CD4-positive, alpha-beta T cell (primary cell): ENCODE results near the gene GTPBP2. TPM values are rescaled to one million over a fixed set of nuclear protein-coding genes. Genes with fewer than 3 reads are reported as not detected.

Experiments used
- ATAC-seq: fragments of 200-7000 bp; cut with Tn5 transposase; one replicate; pipeline ENCODE4 v1.10.0; 2022; ENCODE audit warnings: mild to moderate bottlenecking; ENCODE audit not compliant: poor library complexity
- CTCF ChIA-PET: fragments of 350-600 bp; sonication (Branson Sonifier 250); formaldehyde crosslinking; loops from one replicate; lab custom pipeline; 2021; ENCODE audit warnings: antibody characterized with exemption, inconsistent platforms; lab: Charles Lee
- POLR2A ChIA-PET: fragments of 350-600 bp; sonication (Branson Sonifier 250); formaldehyde crosslinking; loops from one replicate; lab custom pipeline; 2021; ENCODE audit warnings: antibody characterized with exemption, inconsistent platforms; lab: Charles Lee
- DNase-seq, 14 experiments: peaks; one replicate each; pipeline ENCODE4 v3.0.0-alpha.2; 2013 to 2020; ENCODE audit warnings: mixed read lengths in 2 of 14
- H3K27ac ChIP-seq, 2 donors: one replicate each; pipeline versions ENCODE4 v1.5.1 to v1.7.0; 2013; ENCODE audit warnings: low read length in 2 of 2, low read depth in 1 of 2, mild to moderate bottlenecking in 1 of 2
- H3K27me3 ChIP-seq, 2 experiments: 1 replicate in 1 of 2; 2 replicates in 1 of 2; pipeline versions ENCODE4 v1.6.1 to v1.7.0; 2013; ENCODE audit warnings: low read length in 2 of 2, control low read depth in 1 of 2, mild to moderate bottlenecking in 1 of 2, moderate library complexity in 1 of 2; ENCODE audit not compliant: insufficient read depth in 2 of 2, control insufficient read depth in 1 of 2
- H3K36me3 ChIP-seq: one replicate; pipeline ENCODE4 v1.6.1; 2013; ENCODE audit warnings: low read length, control low read depth; ENCODE audit not compliant: insufficient read depth
- H3K4me1 ChIP-seq: one replicate; pipeline ENCODE4 v1.6.1; 2013; ENCODE audit warnings: low read length, control low read depth; ENCODE audit not compliant: insufficient read depth
- H3K4me3 ChIP-seq: one replicate; pipeline ENCODE4 v1.5.1; 2013; ENCODE audit warnings: mild to moderate bottlenecking, low read length, moderate library complexity
- H3K9me3 ChIP-seq, 2 experiments: 1 replicate in 1 of 2; 2 replicates in 1 of 2; pipeline versions ENCODE4 v1.6.1 to v1.7.0; 2013; ENCODE audit warnings: low read length in 2 of 2, mild to moderate bottlenecking in 2 of 2, control low read depth in 1 of 2, moderate library complexity in 1 of 2; ENCODE audit not compliant: control insufficient read depth in 1 of 2, insufficient read depth in 1 of 2
- H3K27ac Mint-ChIP-seq: one replicate; pipeline ENCODE4 v1.8.0; 2020; ENCODE audit warnings: mixed read lengths
- H3K27me3 Mint-ChIP-seq: one replicate; pipeline ENCODE4 v1.8.0; 2021; ENCODE audit warnings: mixed read lengths
- H3K36me3 Mint-ChIP-seq: one replicate; pipeline ENCODE4 v1.8.0; 2021; ENCODE audit warnings: low read depth, mixed read lengths
- H3K4me1 Mint-ChIP-seq: one replicate; pipeline ENCODE4 v1.8.0; 2021; ENCODE audit warnings: low read depth, mixed read lengths
- H3K4me3 Mint-ChIP-seq: one replicate; pipeline ENCODE4 v1.8.0; 2020; ENCODE audit warnings: mild to moderate bottlenecking, mixed read lengths
- H3K9me3 Mint-ChIP-seq: one replicate; pipeline ENCODE4 v1.8.0; 2020; ENCODE audit warnings: mixed read lengths
- CTCF ChIP-seq: fragments of 200-600 bp; IDR thresholded peaks from one replicate; pipeline ENCODE4 v1.8.0; 2022; ENCODE audit warnings: antibody characterized with exemption, mild to moderate bottlenecking
- intact Hi-C, 2 experiments: fragments of 100-400 bp; cut with DNase I in 1 of 2; cut with micrococcal nuclease in 1 of 2; formaldehyde crosslinking; loops; one replicate each; pipeline versions ENCODE4 v1.15.1 to v1.9.0; 2023 to 2025; cut with DNase I, micrococcal nuclease
- total RNA-seq, 174 experiments: library from RNA in 2 of 174; stranded (reverse) in 2 of 174; gene quantifications; one replicate each; pipeline ENCODE4 v1.2.3 and lab custom pipeline; 2021 to 2026

The GTPBP2 gene
- total RNA-seq, 2 experiments from 2014 or later: 31.5 to 33.9 TPM

- intact Hi-C loops: loop anchor here in 1 of 2 experiments (5.0 to 10.0 kb wide), 2 partner anchors 152 to 686 kb away; partner anchors contain the start of genes ABCC10 and NFKBIE
- H3K9me3 Mint-ChIP-seq: no peaks in the 10 kb centered on the region
- H3K27ac Mint-ChIP-seq: peak overlapping the region; percentile 28
- peak overlapping the region; percentile 81 for H3K4me3 Mint-ChIP-seq
- Histone ChIP-seq H3K27me3 (no peaks in the 10 kb centered on the region), H3K4me3 (no peak overlapping the region), H3K9me3 (no peaks in the 10 kb centered on the region), H3K27ac (no peak overlapping the region), H3K4me1 (peaks cover 32% of the 10 kb centered on the region), H3K36me3 (peaks cover 19% of the 10 kb centered on the region)
- DNase-seq (no peak), ATAC-seq (no peak)
- POLR2A ChIA-PET: no interaction called here
- CTCF ChIA-PET: no interaction called here
- H3K27me3 Mint-ChIP-seq: no peaks in the 10 kb centered on the region
- TF ChIP-seq CTCF: no peak
- peaks cover 53% of the 10 kb centered on the region for H3K36me3 Mint-ChIP-seq
- H3K4me1 Mint-ChIP-seq: peaks cover 46% of the 10 kb centered on the region
Measured at GRCh38 chr6:43579171-43579570, 49.9 kb downstream of the GTPBP2 start.

- DNase-seq (no peak), ATAC-seq (no peak)
- intact Hi-C loops: loop anchor here in 1 of 2 experiments (5.0 to 10.0 kb wide), 2 partner anchors 151 to 686 kb away; partner anchors contain the start of genes ABCC10 and NFKBIE
- POLR2A ChIA-PET: no interaction called here
- Mint-ChIP-seq H3K4me1 (peaks cover 42% of the 10 kb centered on the region), H3K36me3 (peaks cover 49% of the 10 kb centered on the region), H3K9me3 (no peaks in the 10 kb centered on the region), H3K27me3 (no peaks in the 10 kb centered on the region), H3K4me3 (peak overlapping the region; percentile 81), H3K27ac (peak overlapping the region; percentile 28)
- H3K27ac ChIP-seq: no peak overlapping the region
- H3K27me3 ChIP-seq: no peaks in the 10 kb centered on the region
- CTCF ChIA-PET: no interaction called here
- H3K36me3 ChIP-seq: peaks cover 15% of the 10 kb centered on the region
- H3K9me3 ChIP-seq: no peaks in the 10 kb centered on the region
- H3K4me3 ChIP-seq: no peak overlapping the region
- no peak for TF ChIP-seq CTCF
- H3K4me1 ChIP-seq: peaks cover 28% of the 10 kb centered on the region
Measured at GRCh38 chr6:43578748-43579147, 50.3 kb downstream of the GTPBP2 start.

GRCh38 chr6:43575772-43576551, 53.1 kb downstream of the GTPBP2 start, which contains the start of the genes POLH and XPO5:
Gene POLH (plus strand): TSS chr6:43576185. CDS start chr6:43582320, 6,135 bp downstream.
Gene XPO5 (minus strand): TSS chr6:43576038. CDS start chr6:43575864, 174 bp downstream.
- peaks cover 31% of the 10 kb centered on the region for H3K4me1 Mint-ChIP-seq
- intact Hi-C loops: loop anchor here in 1 of 2 experiments (1.0 to 10.0 kb wide), 4 partner anchors 53 to 689 kb away; partner anchors contain the start of genes ABCC10, GTPBP2, NFKBIE and POLR1C
- peak; percentile 75 to 97 (median 89) for DNase-seq
- TF ChIP-seq CTCF: no peak
- Histone ChIP-seq H3K9me3 (no peaks in the 10 kb centered on the region), H3K4me3 (peak within 1 kb of the TSS; percentile 100), H3K27me3 (no peaks in the 10 kb centered on the region), H3K36me3 (peaks cover 20% of the 10 kb centered on the region), H3K27ac (peak within 1 kb of the TSS; percentile 58 to 75), H3K4me1 (peaks cover 25% of the 10 kb centered on the region)
- CTCF ChIA-PET: interaction anchor here (0.8 kb wide), 1 partner anchor 8 kb away, joined by 3 read pairs; no protein-coding TSS in a partner anchor
- peak within 1 kb of the TSS; percentile 92 for H3K4me3 Mint-ChIP-seq
- peaks cover 50% of the 10 kb centered on the region for H3K36me3 Mint-ChIP-seq
- POLR2A ChIA-PET: interaction anchor here (0.8 to 1.6 kb wide), 4 partner anchors 9 to 696 kb away, joined by 3 to 8 read pairs (median 6); partner anchors contain the start of genes GTPBP2, MAD2L1BP and RPL7L1
- no peaks in the 10 kb centered on the region for H3K27me3 Mint-ChIP-seq
- H3K27ac Mint-ChIP-seq: peak within 1 kb of the TSS; percentile 90
- H3K9me3 Mint-ChIP-seq: no peaks in the 10 kb centered on the region
- ATAC-seq: peak; percentile 95
